Measurements from ENCODE around the gene FEN1.

FEN1 gene

GRCh38 chr11:61752925-61753521 lies 39.7 kb upstream of the FEN1 start:
- peaks cover 31% of the 10 kb centered on the region for H3K27me3 Mint-ChIP-seq (ENCODE audit: low read depth)
- no peak overlapping the region for H3K27ac Mint-ChIP-seq
- no peak for DNase-seq (ENCODE audit: low spot score)
- no peaks in the 10 kb centered on the region for H3K36me3 Mint-ChIP-seq (ENCODE audit: low read depth)
- H3K4me3 Mint-ChIP-seq, result peak overlapping the region; percentile 77
- H3K9me3 Mint-ChIP-seq, result no peaks in the 10 kb centered on the region
- peaks cover 5% of the 10 kb centered on the region for H3K4me1 Mint-ChIP-seq (ENCODE audit: low read depth)

- no peak overlapping the region for H3K27ac Mint-ChIP-seq
Measured at GRCh38 chr11:61753672-61754071, 39.0 kb upstream of the FEN1 start.

GRCh38 chr11:61754534-61755482 lies 37.9 kb upstream of the FEN1 start:
- peaks cover 5% of the 10 kb centered on the region for H3K4me1 Mint-ChIP-seq (ENCODE audit: low read depth)
- peaks cover 31% of the 10 kb centered on the region for H3K27me3 Mint-ChIP-seq (ENCODE audit: low read depth)
- DNase-seq (ENCODE audit: low spot score), result no peak
- H3K36me3 Mint-ChIP-seq (ENCODE audit: low read depth), result no peaks in the 10 kb centered on the region
- no peaks in the 10 kb centered on the region for H3K9me3 Mint-ChIP-seq
- no peak overlapping the region for H3K27ac Mint-ChIP-seq
- no peak overlapping the region for H3K4me3 Mint-ChIP-seq

More at GRCh38 chr11:61753672-61754071, 39.0 kb upstream of the FEN1 start:
- Mint-ChIP-seq H3K4me1 (ENCODE audit: low read depth) (peaks cover 5% of the 10 kb centered on the region), H3K4me3 (peak overlapping the region; percentile 77), H3K9me3 (no peaks in the 10 kb centered on the region), H3K36me3 (ENCODE audit: low read depth) (no peaks in the 10 kb centered on the region), H3K27me3 (ENCODE audit: low read depth) (peaks cover 31% of the 10 kb centered on the region)
- no peak for DNase-seq (ENCODE audit: low spot score)

GRCh38 chr11:61756147-61756451 lies 36.6 kb upstream of the FEN1 start:
- no peak overlapping the region for H3K4me3 Mint-ChIP-seq
- no peak overlapping the region for H3K27ac Mint-ChIP-seq
- peaks cover 5% of the 10 kb centered on the region for H3K4me1 Mint-ChIP-seq (ENCODE audit: low read depth)
- H3K27me3 Mint-ChIP-seq (ENCODE audit: low read depth), result peaks cover 26% of the 10 kb centered on the region
- no peaks in the 10 kb centered on the region for H3K9me3 Mint-ChIP-seq
- no peaks in the 10 kb centered on the region for H3K36me3 Mint-ChIP-seq (ENCODE audit: low read depth)
- DNase-seq (ENCODE audit: low spot score), result no peak

- peak; percentile 26 for DNase-seq (ENCODE audit: low spot score)
- Mint-ChIP-seq H3K36me3 (ENCODE audit: low read depth) (no peaks in the 10 kb centered on the region), H3K27me3 (ENCODE audit: low read depth) (peaks cover 20% of the 10 kb centered on the region), H3K4me3 (no peak overlapping the region), H3K27ac (no peak overlapping the region), H3K4me1 (ENCODE audit: low read depth) (peaks cover 5% of the 10 kb centered on the region), H3K9me3 (no peaks in the 10 kb centered on the region)
Measured at GRCh38 chr11:61756452-61757212, 36.1 kb upstream of the FEN1 start.

- Mint-ChIP-seq H3K4me3 (no peak overlapping the region), H3K27ac (no peak overlapping the region), H3K4me1 (ENCODE audit: low read depth) (peaks cover 5% of the 10 kb centered on the region), H3K36me3 (ENCODE audit: low read depth) (no peaks in the 10 kb centered on the region), H3K27me3 (ENCODE audit: low read depth) (peaks cover 16% of the 10 kb centered on the region), H3K9me3 (no peaks in the 10 kb centered on the region)
- no peak for DNase-seq (ENCODE audit: low spot score)
Measured at GRCh38 chr11:61757213-61757862, 35.4 kb upstream of the FEN1 start.

GRCh38 chr11:61760946-61761345 lies 31.8 kb upstream of the FEN1 start:
- Mint-ChIP-seq H3K4me1 (ENCODE audit: low read depth) (peaks cover 5% of the 10 kb centered on the region), H3K4me3 (no peak overlapping the region), H3K9me3 (no peaks in the 10 kb centered on the region), H3K27ac (no peak overlapping the region), H3K27me3 (ENCODE audit: low read depth) (no peaks in the 10 kb centered on the region), H3K36me3 (ENCODE audit: low read depth) (no peaks in the 10 kb centered on the region)
- DNase-seq (ENCODE audit: low spot score), result no peak

GRCh38 chr11:61761440-61762222 lies 31.1 kb upstream of the FEN1 start:
- Mint-ChIP-seq H3K36me3 (ENCODE audit: low read depth) (no peaks in the 10 kb centered on the region), H3K9me3 (no peaks in the 10 kb centered on the region), H3K27me3 (ENCODE audit: low read depth) (no peaks in the 10 kb centered on the region), H3K4me1 (ENCODE audit: low read depth) (no peaks in the 10 kb centered on the region), H3K27ac (no peak overlapping the region), H3K4me3 (no peak overlapping the region)
- no peak for DNase-seq (ENCODE audit: low spot score)

GRCh38 chr11:61762223-61762615 lies 30.5 kb upstream of the FEN1 start:
- Mint-ChIP-seq H3K27ac (no peak overlapping the region), H3K9me3 (no peaks in the 10 kb centered on the region), H3K36me3 (ENCODE audit: low read depth) (no peaks in the 10 kb centered on the region), H3K4me1 (ENCODE audit: low read depth) (no peaks in the 10 kb centered on the region), H3K27me3 (ENCODE audit: low read depth) (no peaks in the 10 kb centered on the region), H3K4me3 (no peak overlapping the region)
- DNase-seq (ENCODE audit: low spot score), result no peak

- H3K27me3 Mint-ChIP-seq (ENCODE audit: low read depth), result no peaks in the 10 kb centered on the region
- no peaks in the 10 kb centered on the region for H3K9me3 Mint-ChIP-seq
- H3K4me3 Mint-ChIP-seq, result no peak overlapping the region
- no peak for DNase-seq (ENCODE audit: low spot score)
- no peaks in the 10 kb centered on the region for H3K36me3 Mint-ChIP-seq (ENCODE audit: low read depth)
- no peak overlapping the region for H3K27ac Mint-ChIP-seq
- no peaks in the 10 kb centered on the region for H3K4me1 Mint-ChIP-seq (ENCODE audit: low read depth)
Measured at GRCh38 chr11:61762798-61763197, 29.9 kb upstream of the FEN1 start.

GRCh38 chr11:61763930-61764605 lies 28.6 kb upstream of the FEN1 start:
- Mint-ChIP-seq H3K27ac (no peak overlapping the region), H3K27me3 (ENCODE audit: low read depth) (no peaks in the 10 kb centered on the region), H3K4me3 (no peak overlapping the region), H3K4me1 (ENCODE audit: low read depth) (no peaks in the 10 kb centered on the region), H3K9me3 (no peaks in the 10 kb centered on the region), H3K36me3 (ENCODE audit: low read depth) (no peaks in the 10 kb centered on the region)
- DNase-seq (ENCODE audit: low spot score), result no peak

GRCh38 chr11:61764606-61765260 lies 28.0 kb upstream of the FEN1 start:
- H3K36me3 Mint-ChIP-seq (ENCODE audit: low read depth), result no peaks in the 10 kb centered on the region
- no peaks in the 10 kb centered on the region for H3K4me1 Mint-ChIP-seq (ENCODE audit: low read depth)
- H3K9me3 Mint-ChIP-seq, result no peaks in the 10 kb centered on the region
- H3K27me3 Mint-ChIP-seq (ENCODE audit: low read depth), result no peaks in the 10 kb centered on the region
- no peak overlapping the region for H3K27ac Mint-ChIP-seq
- no peak for DNase-seq (ENCODE audit: low spot score)
- no peak overlapping the region for H3K4me3 Mint-ChIP-seq
